GM12878 (cell line): ENCODE measurements around the gene FXYD1. TPM values are rescaled to one million over a fixed set of nuclear protein-coding genes. Genes with fewer than 3 reads are reported as not detected.

Experiments used
- ATAC-seq: fragments of 200-7000 bp; cut with Tn5 transposase; 3 replicates; pipeline ENCODE4 v1.9.1; 2020; ENCODE audit warnings: mild to moderate bottlenecking, moderate library complexity
- BruUV-seq: library from RNA; stranded (reverse); fragments of 400-500 nt; replicated peaks from 2 replicates; lab custom pipeline; 2021; lab: Mats Ljungman, UMichigan
- CTCF ChIA-PET: fragments of 300-600 bp; sonication (Branson Sonifier 250); formaldehyde crosslinking; extraction: SDS; loops from one replicate; lab custom pipeline; 2021; ENCODE audit warnings: inconsistent platforms; lab: Yijun Ruan, JAX
- POLR2A ChIA-PET: fragments of 350-600 bp; formaldehyde crosslinking; extraction: SDS; loops from one replicate; lab custom pipeline; 2021; ENCODE audit warnings: inconsistent platforms; lab: Charles Lee
- RAD21 ChIA-PET: fragments of 300-600 bp; sonication (Branson Sonifier 250); formaldehyde crosslinking; loops from one replicate; lab custom pipeline; 2023; ENCODE audit warnings: antibody characterized with exemption; ENCODE audit not compliant: unreplicated experiment; lab: Charles Lee
- SMC1A ChIA-PET: fragments of 300-600 bp; sonication (Branson Sonifier 250); formaldehyde crosslinking; loops from one replicate; lab custom pipeline; 2023; ENCODE audit not compliant: unreplicated experiment, uncharacterized antibody; lab: Charles Lee
- DNase-seq: peaks from one replicate; pipeline ENCODE4 v3.0.0-alpha.2; 2011; ENCODE audit warnings: low read depth, low spot score
- FAIRE-seq: peaks from 3 replicates; lab custom pipeline; 2011; peaks lifted over from hg19 to GRCh38; lab: Jason Lieb, UNC
- H2AFZ ChIP-seq: 2 replicates; pipeline ENCODE4 v1.6.0; 2011; ENCODE audit warnings: low read depth, low read length, control low read depth; ENCODE audit not compliant: control insufficient read depth
- H3K27ac ChIP-seq: 2 replicates; pipeline ENCODE4 v1.5.1; 2011; ENCODE audit warnings: control low read depth; ENCODE audit not compliant: control insufficient read depth, insufficient read depth
- H3K27me3 ChIP-seq, 2 experiments: replicated peaks in 1 of 2; 2 replicates each; pipeline versions ENCODE4 v1.6.0 to v1.6.1; 2011; ENCODE audit warnings: low read length in 1 of 2; ENCODE audit not compliant: control insufficient read depth in 2 of 2, insufficient read depth in 2 of 2
- H3K36me3 ChIP-seq, 2 experiments: 2 replicates each; pipeline ENCODE4 v1.5.1; 2011; ENCODE audit warnings: low read length in 1 of 2; ENCODE audit not compliant: control insufficient read depth in 2 of 2, insufficient read depth in 2 of 2
- H3K4me1 ChIP-seq: 2 replicates; pipeline ENCODE4 v1.6.1; 2011; ENCODE audit warnings: mild to moderate bottlenecking, low read length, moderate library complexity, mixed read lengths; ENCODE audit not compliant: control insufficient read depth, insufficient read depth
- H3K4me2 ChIP-seq: 2 replicates; pipeline ENCODE4 v1.6.0; 2011; ENCODE audit warnings: control low read depth; ENCODE audit not compliant: control insufficient read depth, insufficient read depth
- H3K4me3 ChIP-seq: fragments of 200-600 bp; sonication (generic); 2 replicates; pipeline ENCODE4 v1.5.1; 2016
- H3K79me2 ChIP-seq: 2 replicates; pipeline ENCODE4 v1.6.0; 2011; ENCODE audit warnings: low read length; ENCODE audit not compliant: control insufficient read depth, insufficient read depth
- H3K9ac ChIP-seq: 2 replicates; pipeline ENCODE4 v1.8.0; 2011; ENCODE audit warnings: low read length, control low read depth, mixed read lengths; ENCODE audit not compliant: control insufficient read depth, insufficient read depth
- H3K9me3 ChIP-seq: replicated peaks from 3 replicates; pipeline ENCODE4 v1.5.1; 2011; ENCODE audit warnings: mild to moderate bottlenecking, low read length; ENCODE audit not compliant: control insufficient read depth, insufficient read depth
- H4K20me1 ChIP-seq: 2 replicates; pipeline ENCODE4 v1.6.0; 2011; ENCODE audit not compliant: control insufficient read depth, insufficient read depth
- ATF2 ChIP-seq: IDR thresholded peaks from 2 replicates; pipeline ENCODE4 v1.6.1; 2012; ENCODE audit warnings: low read length, inconsistent platforms
- BACH1 ChIP-seq: fragments of 450-650 bp; IDR thresholded peaks from 2 replicates; pipeline ENCODE4 v1.6.1; 2017; ENCODE audit warnings: mild to moderate bottlenecking, borderline replicate concordance
- BCL3 ChIP-seq: IDR thresholded peaks from 2 replicates; pipeline ENCODE4 v1.6.1; 2011; ENCODE audit warnings: borderline replicate concordance, low read depth, mild to moderate bottlenecking, moderate library complexity, low read length; ENCODE audit not compliant: insufficient read depth, poor library complexity, severe bottlenecking
- CBX3 ChIP-seq: fragments of 200-600 bp; sonication (generic); IDR thresholded peaks from 2 replicates; pipeline ENCODE4 v1.6.1; 2016; ENCODE audit warnings: low read depth, borderline replicate concordance
- CHD1 ChIP-seq: IDR thresholded peaks from 2 replicates; pipeline ENCODE4 v1.6.1; 2012; ENCODE audit warnings: low read depth, low read length, improper control_type of control experiment
- EGR1 ChIP-seq, 2 experiments: IDR thresholded peaks; 1 replicate in 1 of 2; 2 replicates in 1 of 2; pipeline ENCODE4 v1.6.1; 2011 to 2012; ENCODE audit warnings: low read depth in 2 of 2, low read length in 2 of 2, borderline replicate concordance in 1 of 2, mild to moderate bottlenecking in 1 of 2, moderate library complexity in 1 of 2
- ESRRA ChIP-seq: IDR thresholded peaks from 2 replicates; pipeline ENCODE4 v1.6.1; 2012; ENCODE audit warnings: mild to moderate bottlenecking, low read length, improper control_type of control experiment
- HDAC6 ChIP-seq: fragments of 200-600 bp; sonication (generic); IDR thresholded peaks from one replicate; pipeline ENCODE4 v1.8.0; 2017; ENCODE audit warnings: antibody characterized with exemption; ENCODE audit not compliant: unreplicated experiment
- PAX5 ChIP-seq: IDR thresholded peaks from 2 replicates; pipeline ENCODE4 v1.6.1; 2011; ENCODE audit warnings: low read depth, low read length, borderline replicate concordance
- TARDBP ChIP-seq: IDR thresholded peaks from 2 replicates; pipeline ENCODE4 v1.6.1; 2016; ENCODE audit warnings: borderline replicate concordance
- ZBED1 ChIP-seq: IDR thresholded peaks from 2 replicates; pipeline ENCODE4 v1.6.1; 2016; ENCODE audit warnings: borderline replicate concordance
- WGBS: methylation state at CpG from one replicate; pipeline ENCODE4 v1.1.6; 2016; ENCODE audit warnings: low lambda C conversion rate; ENCODE audit not compliant: insufficient replicate concordance, insufficient coverage; ENCODE audit errors: missing lambda C conversion rate; 5-methylcytosine and 5-hydroxymethylcytosine counted together
- in situ Hi-C: fragments of 300-500 bp; cut with MboI; formaldehyde crosslinking; loops from 9 replicates; pipeline ENCODE4 v1.14.3; 2018; ENCODE audit warnings: mixed read lengths
- intact Hi-C: fragments of 100-400 bp; cut with micrococcal nuclease; formaldehyde crosslinking; loops from one replicate; pipeline ENCODE4 v1.14.2; 2022; ENCODE audit not compliant: unreplicated experiment
- polyA plus RNA-seq, 11 experiments: library from polyadenylated mRNA; depleted of rRNA in 4 of 11; unstranded in 6 of 11; stranded (reverse) in 5 of 11; fragments of >200 nt; fragmentation: Nextera tagmentation in 4 of 11; fragmentation: Illumina TruSeq in 1 of 11; extraction: Ambion mirVana in 4 of 11; extraction: Trizol in 1 of 11; gene quantifications; 1 replicate in 1 of 11; 2 replicates in 10 of 11; pipeline versions ENCODE4 v1.2.1 to v1.2.3, GENCODE V29; 2011 to 2016; ENCODE audit warnings: inconsistent platforms in 2 of 11, missing spikeins in 2 of 11, low read depth in 1 of 11
- total RNA-seq, 4 experiments: library from RNA; depleted of rRNA in 3 of 4; stranded (reverse); fragments of >200 nt in 3 of 4; fragmentation: Illumina TruSeq in 1 of 4; extraction: Trizol in 1 of 4; gene quantifications; 2 replicates each; pipeline versions ENCODE4 v1.2.1 to v1.2.3, GENCODE V29; 2013 to 2021

FXYD1 gene
- total and polyA plus RNA-seq, 10 of the 15 experiments (the other 5 are each of a cell fraction or from before 2014, with no cell fraction given): 0.34 to 1.2 (median 0.49) TPM; not detected in 4

GRCh38 chr19:35162471-35163326 lies 24.1 kb downstream of the FXYD1 start (continued):
- TF ChIP-seq BCL3 (no peak), CHD1 (no peak), HDAC6 (no peak), ZBED1 (no peak)

- H3K79me2 ChIP-seq: no peaks in the 10 kb centered on the region
- no TSS peak for BruUV-seq
- no peak for DNase-seq
- H3K36me3 ChIP-seq: peaks cover 30 to 54% of the 10 kb centered on the region in 2 experiments
- FAIRE-seq: no peak
- no peak overlapping the region for H3K4me2 ChIP-seq
- 93% methylated on average over 2 of the region's 2 CpGs for WGBS
- no peaks in the 10 kb centered on the region for H4K20me1 ChIP-seq
- ChIA-PET CTCF (no interaction called here), POLR2A (no interaction called here), SMC1A (interaction anchor here (1.4 kb wide), 1 partner anchor 35 kb away, joined by 4 read pairs; no protein-coding TSS in a partner anchor), RAD21 (no interaction called here)
- H3K4me1 ChIP-seq: peaks cover 11% of the 10 kb centered on the region; the same call in 1 of the 2 replicates
- in situ Hi-C loops: no loop called here
- TF ChIP-seq CBX3 (no peak), ATF2 (no peak), BACH1 (no peak), ESRRA (no peak), TARDBP (no peak), PAX5 (no peak), EGR1 (IDR thresholded peaks at IDR 0.05; ENCODE audit: borderline replicate concordance in 1 of 2, low read depth in 2 of 2, low read length in 2 of 2) (no peak)
- H3K27ac ChIP-seq: no peak overlapping the region
- no peak overlapping the region for H3K9ac ChIP-seq
- no peaks in the 10 kb centered on the region for H3K27me3 ChIP-seq
- intact Hi-C loops: no loop called here
- H3K4me3 ChIP-seq: no peak overlapping the region
- no peak for ATAC-seq
- H3K9me3 ChIP-seq: peaks cover 40% of the 10 kb centered on the region
- no peak overlapping the region for H2AFZ ChIP-seq
These were observed 25.8 kb downstream of the FXYD1 start for GRCh38 chr19:35164418-35164817.
